ENCODE results near the gene CCDC63.

DNA sequence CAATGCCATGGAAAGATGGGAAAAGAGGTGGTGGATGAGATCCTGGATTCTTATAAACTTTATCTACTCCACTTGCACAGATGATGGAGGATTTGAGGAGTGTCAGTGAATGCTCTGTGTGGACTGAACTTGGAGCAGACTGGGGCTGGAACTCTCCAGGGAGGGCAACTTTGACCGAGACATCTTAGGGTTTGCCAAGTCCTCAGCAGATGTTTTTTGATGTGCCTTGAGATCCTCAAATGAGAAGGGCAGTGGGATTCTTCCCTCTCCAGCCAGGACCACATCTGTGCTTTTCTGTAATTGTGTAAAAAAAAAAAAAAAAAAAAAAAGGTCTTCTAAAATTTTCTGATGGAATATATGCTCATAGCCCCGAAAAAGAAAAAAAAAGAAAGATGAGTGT lies 96.6 kb downstream of the CCDC63 start:
- no peak for TF ChIP-seq RAD21 (IDR thresholded peaks at IDR 0.05; ENCODE audit: low read depth)
- no peak for TF ChIP-seq EP300 (IDR thresholded peaks at IDR 0.05; ENCODE audit: borderline replicate concordance)
- TF ChIP-seq, protein P1, sequence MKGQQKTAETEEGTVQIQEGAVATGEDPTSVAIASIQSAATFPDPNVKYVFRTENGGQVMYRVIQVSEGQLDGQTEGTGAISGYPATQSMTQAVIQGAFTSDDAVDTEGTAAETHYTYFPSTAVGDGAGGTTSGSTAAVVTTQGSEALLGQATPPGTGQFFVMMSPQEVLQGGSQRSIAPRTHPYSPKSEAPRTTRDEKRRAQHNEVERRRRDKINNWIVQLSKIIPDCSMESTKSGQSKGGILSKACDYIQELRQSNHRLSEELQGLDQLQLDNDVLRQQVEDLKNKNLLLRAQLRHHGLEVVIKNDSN (IDR thresholded peaks at IDR 0.05), result no peak
- TF ChIP-seq NFIC (IDR thresholded peaks at IDR 0.05), result no peak
- TF ChIP-seq EGR1 (IDR thresholded peaks at IDR 0.05), result no peak
- TF ChIP-seq YY1 (IDR thresholded peaks at IDR 0.05; ENCODE audit: low read depth), result no peak
- TF ChIP-seq TAF1 (IDR thresholded peaks at IDR 0.05; ENCODE audit: low read depth), result no peak
- no peak for TF ChIP-seq TCF12 (IDR thresholded peaks at IDR 0.05; ENCODE audit: low read depth)
- TF ChIP-seq, protein P2, sequence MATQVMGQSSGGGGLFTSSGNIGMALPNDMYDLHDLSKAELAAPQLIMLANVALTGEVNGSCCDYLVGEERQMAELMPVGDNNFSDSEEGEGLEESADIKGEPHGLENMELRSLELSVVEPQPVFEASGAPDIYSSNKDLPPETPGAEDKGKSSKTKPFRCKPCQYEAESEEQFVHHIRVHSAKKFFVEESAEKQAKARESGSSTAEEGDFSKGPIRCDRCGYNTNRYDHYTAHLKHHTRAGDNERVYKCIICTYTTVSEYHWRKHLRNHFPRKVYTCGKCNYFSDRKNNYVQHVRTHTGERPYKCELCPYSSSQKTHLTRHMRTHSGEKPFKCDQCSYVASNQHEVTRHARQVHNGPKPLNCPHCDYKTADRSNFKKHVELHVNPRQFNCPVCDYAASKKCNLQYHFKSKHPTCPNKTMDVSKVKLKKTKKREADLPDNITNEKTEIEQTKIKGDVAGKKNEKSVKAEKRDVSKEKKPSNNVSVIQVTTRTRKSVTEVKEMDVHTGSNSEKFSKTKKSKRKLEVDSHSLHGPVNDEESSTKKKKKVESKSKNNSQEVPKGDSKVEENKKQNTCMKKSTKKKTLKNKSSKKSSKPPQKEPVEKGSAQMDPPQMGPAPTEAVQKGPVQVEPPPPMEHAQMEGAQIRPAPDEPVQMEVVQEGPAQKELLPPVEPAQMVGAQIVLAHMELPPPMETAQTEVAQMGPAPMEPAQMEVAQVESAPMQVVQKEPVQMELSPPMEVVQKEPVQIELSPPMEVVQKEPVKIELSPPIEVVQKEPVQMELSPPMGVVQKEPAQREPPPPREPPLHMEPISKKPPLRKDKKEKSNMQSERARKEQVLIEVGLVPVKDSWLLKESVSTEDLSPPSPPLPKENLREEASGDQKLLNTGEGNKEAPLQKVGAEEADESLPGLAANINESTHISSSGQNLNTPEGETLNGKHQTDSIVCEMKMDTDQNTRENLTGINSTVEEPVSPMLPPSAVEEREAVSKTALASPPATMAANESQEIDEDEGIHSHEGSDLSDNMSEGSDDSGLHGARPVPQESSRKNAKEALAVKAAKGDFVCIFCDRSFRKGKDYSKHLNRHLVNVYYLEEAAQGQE (IDR thresholded peaks at IDR 0.05; ENCODE audit: low read depth), result no peak
- TF ChIP-seq CEBPB (IDR thresholded peaks at IDR 0.05), result no peak
- TF ChIP-seq, protein P3, sequence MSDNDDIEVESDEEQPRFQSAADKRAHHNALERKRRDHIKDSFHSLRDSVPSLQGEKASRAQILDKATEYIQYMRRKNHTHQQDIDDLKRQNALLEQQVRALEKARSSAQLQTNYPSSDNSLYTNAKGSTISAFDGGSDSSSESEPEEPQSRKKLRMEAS (IDR thresholded peaks at IDR 0.05), result no peak
- no peak for TF ChIP-seq TEAD4 (IDR thresholded peaks at IDR 0.05)

All from Ishikawa (cell line).